Spleen (tissue), 7 donors: ENCODE data around the gene ZEB1.

Experiments
- CTCF ChIP-seq, 11 experiments: fragments of 200-600 bp in 7 of 11; fragments of 450-650 bp in 4 of 11; sonication (generic) in 4 of 11; IDR thresholded peaks in 8 of 11; conservative IDR thresholded peaks in 3 of 11; 1 replicate in 7 of 11; 2 replicates in 4 of 11; pipeline versions ENCODE4 v1.4.0 to v1.8.0; 2016 to 2021; ENCODE audit warnings: antibody characterized with exemption in 11 of 11, inconsistent platforms in 4 of 11, mild to moderate bottlenecking in 1 of 11
- POLR2A ChIP-seq, 3 donors: fragments of 450-650 bp; IDR thresholded peaks; one replicate each; pipeline ENCODE4 v1.5.1; 2017; ENCODE audit warnings: antibody characterized with exemption in 3 of 3, mild to moderate bottlenecking in 1 of 3
- POLR2AphosphoS5 ChIP-seq, 3 donors: sonication (generic); formaldehyde crosslinking; IDR thresholded peaks; one replicate each; pipeline ENCODE4 v1.5.1; 2017; ENCODE audit warnings: antibody characterized with exemption in 3 of 3
- donor health status: DM: no; HTN: no; CAD: no; lungs with moderate emphysema.
- donor health status: DM: no; HTN: no; CAD: no.
- donor health status: DM: no; HTN: no; CAD: no.

DNA sequence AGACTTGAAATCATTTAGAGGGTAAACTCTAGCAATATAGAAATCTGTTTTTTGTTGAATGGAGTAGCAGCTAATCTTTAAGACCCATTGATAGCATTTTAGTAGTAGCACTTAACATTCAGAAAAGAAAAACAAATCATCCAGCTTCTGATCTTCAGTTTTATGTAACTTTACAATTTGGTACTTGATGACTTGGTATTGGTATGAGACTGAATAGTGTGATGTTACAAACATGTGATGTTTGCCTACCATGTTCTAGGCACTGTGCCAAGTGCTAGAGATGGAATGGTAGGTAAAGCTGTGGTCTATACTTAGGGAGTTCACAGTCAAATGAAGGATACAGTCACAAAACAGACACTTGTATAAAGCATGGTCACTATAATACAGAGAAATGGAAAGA, 21.3 kb downstream of the ZEB1 start:
- TF ChIP-seq POLR2A (IDR thresholded peaks at IDR 0.05), result no peak
- no peak for TF ChIP-seq CTCF (IDR thresholded peaks at IDR 0.05 in 8 of 11, conservative IDR thresholded peaks at IDR 0.05 in 3 of 11)
- TF ChIP-seq POLR2AphosphoS5 (IDR thresholded peaks at IDR 0.05), result no peak
